GM06990 (cell line): Measurements from ENCODE around the gene HEPACAM.
A peak's percentile ranks its signal among the peaks of the same experiment; 100 is the strongest.

ENCODE experiments used
- DNase-seq: peaks from one replicate; pipeline ENCODE4 v3.0.0-alpha.2; 2011; ENCODE audit not compliant: insufficient read length; ENCODE audit errors: extremely low read depth
- H3K27me3 ChIP-seq: replicated peaks from 2 replicates; pipeline ENCODE4 v1.6.0; 2011; ENCODE audit warnings: low read length; ENCODE audit not compliant: control insufficient read depth, insufficient read depth
- H3K36me3 ChIP-seq: 2 replicates; pipeline ENCODE4 v1.5.1; 2011; ENCODE audit warnings: low read length; ENCODE audit not compliant: control insufficient read depth, insufficient read depth
- H3K4me3 ChIP-seq: replicated peaks from 2 replicates; pipeline ENCODE4 v1.5.1; 2011; ENCODE audit warnings: low read depth, mild to moderate bottlenecking, control low read depth, low read length
- CTCF ChIP-seq: IDR thresholded peaks from 2 replicates; pipeline ENCODE4 v1.5.1; 2011; ENCODE audit warnings: low read length, control low read depth, mild to moderate bottlenecking, inconsistent platforms; ENCODE audit not compliant: insufficient read depth, poor library complexity, severe bottlenecking

HEPACAM gene

DNA sequence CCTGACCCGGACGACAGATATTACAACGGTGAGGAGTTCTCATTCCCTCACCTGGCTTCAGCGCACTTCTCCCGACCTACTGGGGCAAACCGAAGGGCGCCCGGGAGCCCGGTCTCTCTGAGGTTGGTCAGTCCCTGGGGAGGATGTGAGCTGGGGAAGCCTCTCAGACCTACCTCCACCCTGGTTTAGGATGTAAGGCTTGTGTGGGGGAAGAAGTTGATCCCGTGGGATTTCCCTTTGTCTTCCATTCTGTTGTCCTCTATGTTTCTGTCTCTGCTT is 58.3 kb downstream of the HEPACAM start:
- peaks cover 5% of the 10 kb centered on the region for H3K27me3 ChIP-seq
- H3K36me3 ChIP-seq: no peaks in the 10 kb centered on the region
- no peak overlapping the region for H3K4me3 ChIP-seq
- DNase-seq: no peak
- no peak for TF ChIP-seq CTCF

DNA sequence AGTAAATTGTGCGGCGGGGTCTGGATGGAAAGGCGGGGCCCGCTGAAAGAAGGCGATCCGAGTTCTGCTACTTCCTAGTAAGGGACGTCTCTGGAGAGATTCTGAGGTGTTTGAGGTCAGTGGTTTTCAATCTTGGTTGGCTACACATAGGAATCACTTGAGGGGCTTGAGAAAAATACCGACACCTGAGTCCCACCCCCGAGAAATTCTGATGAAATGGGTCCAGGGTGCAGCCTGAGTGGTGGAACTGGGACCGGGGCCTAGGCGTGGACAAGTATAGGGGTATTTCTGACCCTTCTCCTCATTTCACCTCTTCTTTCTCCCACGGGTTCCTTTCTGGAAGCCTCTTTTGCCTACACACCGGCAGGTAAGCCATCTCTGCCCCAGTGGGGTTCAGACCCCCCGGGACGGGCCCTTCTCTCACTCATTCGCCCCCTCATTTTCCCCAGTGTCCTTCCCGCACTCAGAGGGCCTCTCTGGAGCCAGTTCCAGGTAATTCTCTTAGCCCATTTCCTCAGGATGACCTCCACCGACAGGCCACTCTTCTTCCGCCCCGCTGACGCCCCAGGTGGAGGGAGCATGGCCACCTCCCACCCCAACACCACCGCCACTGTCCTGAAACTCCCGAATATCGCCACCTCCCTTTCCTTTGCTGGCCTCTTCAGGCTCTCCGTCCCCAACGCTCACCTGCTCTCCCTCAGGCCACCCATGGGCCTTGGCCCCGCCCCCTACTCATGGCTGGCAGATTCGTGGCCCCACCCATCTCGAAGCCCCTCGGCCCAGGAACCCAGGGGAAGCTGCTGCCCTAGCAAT is 58.8 kb downstream of the HEPACAM start:
- H3K36me3 ChIP-seq: no peaks in the 10 kb centered on the region
- H3K4me3 ChIP-seq: no peak overlapping the region; the same call in 1 of the 2 replicates
- H3K27me3 ChIP-seq: peaks cover 5% of the 10 kb centered on the region
- no peak for DNase-seq
- TF ChIP-seq CTCF: no peak

GRCh38 chr11:124875943-124876817 is 59.7 kb downstream of the HEPACAM start:
- peak; percentile 79 for DNase-seq
- TF ChIP-seq CTCF: peak; percentile 80
- H3K4me3 ChIP-seq: peak overlapping the region; percentile 64
- H3K27me3 ChIP-seq: peaks cover 5% of the 10 kb centered on the region
- no peaks in the 10 kb centered on the region for H3K36me3 ChIP-seq

GRCh38 chr11:124875401-124875800 is 60.4 kb downstream of the HEPACAM start:
- H3K4me3 ChIP-seq: no peak overlapping the region
- peaks cover 5% of the 10 kb centered on the region for H3K27me3 ChIP-seq

DNA sequence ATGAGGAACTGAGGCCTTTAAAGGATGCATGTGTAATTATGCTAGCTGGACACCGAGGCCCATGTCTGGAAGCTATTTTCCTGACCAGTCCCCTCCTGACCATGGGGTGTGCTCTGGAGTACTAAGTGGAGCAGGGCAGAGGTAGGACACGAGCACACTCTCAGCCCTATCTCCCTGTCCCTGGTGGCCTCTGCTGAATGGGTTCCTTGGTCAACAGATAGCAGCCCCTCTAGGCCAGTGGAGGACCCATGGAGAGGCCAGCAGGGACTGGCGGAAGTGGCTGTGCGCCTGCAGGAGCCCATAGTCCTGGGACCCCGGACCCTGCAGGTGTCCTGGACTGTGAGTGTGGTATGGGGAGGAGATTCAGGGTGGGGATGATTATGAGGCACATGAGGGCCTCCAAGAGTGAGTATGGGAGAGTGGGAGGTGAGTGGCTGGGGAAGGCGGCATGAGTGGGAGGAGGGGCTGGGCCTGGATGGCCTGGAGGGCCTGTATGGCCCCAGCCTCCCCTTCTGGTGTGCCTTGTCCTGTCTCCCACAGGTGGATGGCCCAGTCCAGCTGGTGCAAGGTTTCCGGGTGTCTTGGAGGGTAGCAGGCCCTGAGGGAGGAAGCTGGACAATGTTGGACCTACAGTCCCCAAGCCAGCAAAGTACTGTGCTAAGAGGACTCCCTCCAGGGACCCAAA is 61.1 kb downstream of the HEPACAM start:
- H3K36me3 ChIP-seq: no peaks in the 10 kb centered on the region
- H3K4me3 ChIP-seq: no peak overlapping the region
- H3K27me3 ChIP-seq: peaks cover 5% of the 10 kb centered on the region
- TF ChIP-seq CTCF: no peak
- no peak for DNase-seq

More at GRCh38 chr11:124875401-124875800, 60.4 kb downstream of the HEPACAM start:
- no peak for DNase-seq
- H3K36me3 ChIP-seq: no peaks in the 10 kb centered on the region
- TF ChIP-seq CTCF: no peak
